ENCODE data around the gene CAPN5.

CAPN5 gene

DNA sequence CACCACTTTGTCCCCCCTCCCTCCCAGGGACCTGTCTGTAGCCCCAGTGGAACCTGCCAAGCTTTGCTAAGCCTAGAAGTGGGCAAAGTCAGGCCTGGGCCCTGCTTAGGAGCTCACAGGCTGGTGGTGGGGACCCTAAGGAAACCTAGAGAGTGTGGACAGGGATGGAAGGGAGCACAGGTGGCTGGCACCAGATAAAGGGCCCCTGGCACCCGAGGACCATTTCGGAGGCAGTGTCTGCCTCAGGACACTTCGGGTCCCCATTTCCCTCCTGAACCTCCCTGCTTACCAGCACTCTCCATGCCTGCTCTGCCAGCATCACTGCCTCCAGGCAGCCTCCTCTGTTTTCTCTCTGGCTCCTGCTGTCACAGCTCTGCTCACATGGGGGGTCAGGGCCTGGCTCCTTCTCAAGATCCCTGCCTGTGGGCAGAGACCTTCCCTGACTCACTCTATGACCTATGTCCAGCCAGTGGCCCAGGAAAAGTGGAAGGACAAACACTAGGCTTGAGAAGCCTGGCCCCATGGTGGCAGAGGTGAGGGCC, 22.3 kb downstream of the CAPN5 start:
- TF ChIP-seq, protein P1, sequence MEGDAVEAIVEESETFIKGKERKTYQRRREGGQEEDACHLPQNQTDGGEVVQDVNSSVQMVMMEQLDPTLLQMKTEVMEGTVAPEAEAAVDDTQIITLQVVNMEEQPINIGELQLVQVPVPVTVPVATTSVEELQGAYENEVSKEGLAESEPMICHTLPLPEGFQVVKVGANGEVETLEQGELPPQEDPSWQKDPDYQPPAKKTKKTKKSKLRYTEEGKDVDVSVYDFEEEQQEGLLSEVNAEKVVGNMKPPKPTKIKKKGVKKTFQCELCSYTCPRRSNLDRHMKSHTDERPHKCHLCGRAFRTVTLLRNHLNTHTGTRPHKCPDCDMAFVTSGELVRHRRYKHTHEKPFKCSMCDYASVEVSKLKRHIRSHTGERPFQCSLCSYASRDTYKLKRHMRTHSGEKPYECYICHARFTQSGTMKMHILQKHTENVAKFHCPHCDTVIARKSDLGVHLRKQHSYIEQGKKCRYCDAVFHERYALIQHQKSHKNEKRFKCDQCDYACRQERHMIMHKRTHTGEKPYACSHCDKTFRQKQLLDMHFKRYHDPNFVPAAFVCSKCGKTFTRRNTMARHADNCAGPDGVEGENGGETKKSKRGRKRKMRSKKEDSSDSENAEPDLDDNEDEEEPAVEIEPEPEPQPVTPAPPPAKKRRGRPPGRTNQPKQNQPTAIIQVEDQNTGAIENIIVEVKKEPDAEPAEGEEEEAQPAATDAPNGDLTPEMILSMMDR (IDR thresholded peaks at IDR 0.05) = no peak
- H3K27ac ChIP-seq = no peak overlapping the region

DNA sequence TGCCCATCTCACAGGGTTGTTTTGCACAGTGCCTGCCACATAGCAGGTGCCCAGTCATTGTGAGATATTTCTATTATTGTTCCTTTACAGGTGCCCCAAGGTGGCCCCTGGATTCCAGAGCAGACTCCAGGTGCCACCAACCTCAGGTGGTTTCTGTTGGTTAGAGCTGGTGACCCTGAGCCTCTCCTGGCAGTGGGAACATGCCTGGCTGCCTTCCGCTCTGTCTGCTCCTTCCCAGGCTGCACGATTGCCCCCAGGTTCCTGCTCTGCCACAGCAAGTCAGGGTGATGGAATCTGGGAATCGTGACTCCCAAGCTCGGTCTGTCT, 23.2 kb downstream of the CAPN5 start:
- TF ChIP-seq, protein P1 (IDR thresholded peaks at IDR 0.05) = no peak
- TF ChIP-seq ZFX (IDR thresholded peaks at IDR 0.05; ENCODE audit: borderline replicate concordance) = no peak

DNA sequence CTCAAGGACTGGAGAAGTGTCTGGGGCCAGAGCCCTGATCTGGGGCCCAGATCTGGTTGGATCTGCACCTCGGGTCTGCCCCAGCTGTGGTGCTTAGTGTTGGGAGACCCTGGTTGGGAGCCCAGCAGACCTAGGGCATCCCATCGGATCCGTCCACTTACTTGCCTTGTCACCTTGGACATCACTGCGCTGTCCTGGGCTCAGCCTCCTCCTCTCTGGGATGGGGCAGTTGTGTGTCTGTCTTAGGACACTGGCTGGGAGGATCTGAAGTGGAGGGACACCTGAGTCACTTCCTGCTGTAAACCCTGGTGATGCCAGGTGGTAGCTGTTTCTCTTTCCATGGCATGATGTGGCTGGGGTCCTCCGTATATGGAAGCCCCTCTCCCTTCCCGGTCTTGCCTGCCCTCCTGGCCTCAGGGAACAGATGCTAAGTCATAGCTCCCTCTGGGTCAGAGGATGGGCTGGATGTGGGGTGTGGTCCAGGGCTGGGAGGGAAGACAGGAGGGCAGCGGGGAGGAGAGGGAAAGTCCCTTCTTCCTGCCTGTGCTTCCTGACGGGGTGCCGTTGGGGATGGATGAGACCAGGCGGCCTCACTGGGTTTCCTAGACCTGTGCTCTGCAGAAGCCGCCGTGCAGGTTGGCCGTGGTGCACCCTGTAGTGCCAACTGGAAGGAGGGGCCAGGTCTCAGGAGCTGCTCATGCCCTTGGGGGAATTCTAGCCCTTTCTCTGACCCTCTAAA, 23.8 kb downstream of the CAPN5 start:
- no peak overlapping the region for H3K27ac ChIP-seq
- TF ChIP-seq, protein P1 (IDR thresholded peaks at IDR 0.05) = no peak
- no peak for TF ChIP-seq ZFX (IDR thresholded peaks at IDR 0.05; ENCODE audit: borderline replicate concordance)

More for the DNA sequence above, 23.2 kb downstream of the CAPN5 start:
- no peak overlapping the region for H3K27ac ChIP-seq

DNA sequence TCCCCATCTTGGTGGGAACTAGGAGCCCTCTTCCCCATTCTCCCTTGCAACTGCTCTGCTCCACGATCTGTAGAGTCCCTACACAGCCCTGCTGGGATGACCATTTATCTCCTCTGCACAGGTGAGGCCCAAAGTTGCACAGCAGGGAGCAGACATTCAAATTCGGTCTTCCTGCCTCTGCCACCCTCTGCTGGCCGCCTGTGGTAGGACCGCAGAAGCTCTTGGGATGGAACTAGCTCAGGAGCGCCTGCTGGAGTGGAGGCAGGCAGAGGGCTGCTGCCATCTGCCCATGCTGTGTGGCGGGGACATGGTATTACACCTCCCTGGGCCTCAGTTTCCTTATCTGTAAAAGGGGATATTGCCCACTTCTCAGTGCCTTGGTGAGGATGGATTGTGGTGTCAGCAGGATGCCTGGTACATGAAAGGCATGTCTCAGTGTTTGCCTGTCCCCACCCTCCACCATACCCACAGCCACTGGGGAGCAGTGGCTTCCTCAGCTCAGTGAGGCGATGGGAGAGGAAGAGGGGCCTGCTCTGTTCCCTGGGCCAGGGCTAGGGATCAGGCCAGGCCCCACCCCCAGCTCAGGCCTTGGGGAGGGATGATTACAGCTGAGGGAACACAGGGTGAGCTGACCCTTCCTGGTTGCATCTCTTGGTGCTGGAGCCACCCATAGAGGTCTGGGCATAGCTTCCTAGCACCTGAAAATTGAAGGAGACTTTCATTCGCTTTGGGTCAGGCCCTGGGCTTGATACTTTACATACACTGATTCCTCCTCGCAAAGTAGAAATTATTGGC, 24.6 kb downstream of the CAPN5 start:
- H3K27ac ChIP-seq = no peak overlapping the region
- TF ChIP-seq, protein P1 (IDR thresholded peaks at IDR 0.05) = peak; percentile 92
- TF ChIP-seq ZFX (IDR thresholded peaks at IDR 0.05; ENCODE audit: borderline replicate concordance) = no peak

DNA sequence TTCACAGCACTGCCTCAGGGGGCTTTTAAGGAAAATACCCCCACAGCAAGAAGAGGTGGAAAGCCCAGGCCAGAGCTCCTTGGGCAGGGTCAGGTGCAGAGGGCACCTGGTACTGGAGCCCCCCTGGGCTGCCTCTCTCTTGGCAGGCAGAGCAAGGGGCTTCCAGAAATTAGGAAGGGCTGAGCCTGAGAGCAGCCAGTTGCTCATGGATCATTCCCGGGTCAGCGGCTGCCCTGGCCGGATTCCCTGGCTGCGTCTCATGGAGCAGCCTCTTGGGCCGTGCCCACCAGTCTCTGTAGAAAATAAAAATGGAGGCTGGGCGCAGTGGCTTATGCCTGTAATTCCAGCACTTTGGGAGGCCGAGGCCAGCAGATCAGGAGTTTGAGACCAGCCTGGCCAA, 25.6 kb downstream of the CAPN5 start:
- TF ChIP-seq ZFX (IDR thresholded peaks at IDR 0.05; ENCODE audit: borderline replicate concordance) = no peak
- TF ChIP-seq, protein P1 (IDR thresholded peaks at IDR 0.05) = no peak
- H3K27ac ChIP-seq = no peak overlapping the region

DNA sequence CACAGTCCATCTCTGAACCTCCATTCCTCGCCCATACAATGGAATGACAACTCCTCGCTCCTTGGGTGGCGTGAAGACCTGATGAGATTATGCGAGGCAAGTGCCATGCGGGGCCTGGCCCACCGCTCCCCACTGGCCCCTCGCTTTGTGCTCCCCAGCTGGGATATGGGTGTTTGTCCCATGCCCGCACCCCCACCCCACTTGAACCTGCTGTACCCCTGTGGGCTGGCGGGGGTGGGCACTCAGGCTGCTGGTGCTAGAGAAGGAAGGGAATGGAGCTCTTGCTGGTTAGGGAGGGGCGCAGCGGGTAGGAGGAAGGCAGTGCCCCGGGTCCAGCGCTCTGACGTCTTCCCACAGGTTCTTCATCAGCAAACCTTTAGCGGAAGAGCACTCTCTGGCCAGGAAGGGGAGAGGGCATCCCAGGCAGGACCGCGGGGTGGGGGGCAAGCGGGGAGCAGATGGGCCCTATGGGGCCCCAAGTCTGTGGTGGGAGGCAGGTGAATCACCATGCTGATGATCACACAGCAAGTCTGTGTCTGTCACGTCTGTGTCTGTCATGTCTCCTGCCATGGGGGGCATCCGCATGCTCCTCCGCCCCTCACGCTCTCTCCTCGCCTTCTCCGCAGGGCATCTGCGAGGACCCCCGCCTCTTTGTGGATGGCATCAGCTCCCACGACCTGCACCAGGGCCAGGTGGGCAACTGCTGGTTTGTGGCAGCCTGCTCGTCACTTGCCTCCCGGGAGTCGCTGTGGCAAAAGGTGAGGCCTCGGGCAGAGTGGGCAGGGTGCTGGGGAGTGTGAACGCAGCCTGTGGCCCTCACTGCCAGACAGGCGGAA, 26.5 kb downstream of the CAPN5 start:
- no peak for TF ChIP-seq ZFX (IDR thresholded peaks at IDR 0.05; ENCODE audit: borderline replicate concordance)
- H3K27ac ChIP-seq = no peak overlapping the region
